Ovary (tissue), 9 donors: ENCODE results near the gene FAM83D. TPM values are rescaled to one million over a fixed set of nuclear protein-coding genes. Genes with fewer than 3 reads are reported as not detected.

Experiments used
- DNase-seq, 5 donors: peaks; one replicate each; pipeline ENCODE4 v3.0.0-alpha.2; 2019 to 2020
- H3K27ac ChIP-seq, 2 donors: fragments of 200-600 bp; one replicate each; pipeline versions ENCODE4 v1.5.1 to v1.8.0; 2019 to 2022
- H3K27me3 ChIP-seq: fragments of 200-600 bp; one replicate; pipeline ENCODE4 v1.8.0; 2022
- H3K36me3 ChIP-seq: fragments of 200-600 bp; sonication (generic); one replicate; pipeline ENCODE4 v1.5.1; 2019
- H3K4me1 ChIP-seq: one replicate; pipeline ENCODE4 v1.8.1; 2013; ENCODE audit warnings: mild to moderate bottlenecking, moderate library complexity; ENCODE audit not compliant: insufficient read depth
- H3K4me3 ChIP-seq: fragments of 200-600 bp; sonication (generic); one replicate; pipeline ENCODE4 v1.5.1; 2017
- H3K9me3 ChIP-seq, 2 donors: fragments of 200-600 bp in 1 of 2; sonication (generic) in 1 of 2; one replicate each; pipeline versions ENCODE4 v1.5.1 to v1.8.1; 2013 to 2019; ENCODE audit warnings: mild to moderate bottlenecking in 1 of 2, moderate library complexity in 1 of 2
- EP300 ChIP-seq: sonication (generic); formaldehyde crosslinking; IDR thresholded peaks from one replicate; pipeline ENCODE4 v1.6.1; 2017; ENCODE audit warnings: antibody characterized with exemption
- POLR2A ChIP-seq: fragments of 450-650 bp; IDR thresholded peaks from one replicate; pipeline ENCODE4 v1.6.1; 2017; ENCODE audit warnings: antibody characterized with exemption, mild to moderate bottlenecking, moderate library complexity
- WGBS, 3 donors: extraction: QIAGEN DNeasy Blood & Tissue Kit in 1 of 3; methylation state at CpG; one replicate each; pipeline versions ENCODE4 v1.1.5 to v1.1.7; 2013 to 2017; 5-methylcytosine and 5-hydroxymethylcytosine counted together
- intact Hi-C, 4 donors: fragments of 100-400 bp; cut with DNase I; formaldehyde crosslinking; loops; one replicate each; pipeline versions ENCODE4 v1.11.0 to v1.15.1; 2022 to 2023
- polyA plus RNA-seq, 2 donors: library from polyadenylated mRNA; stranded (reverse); fragments of 200-250 nt in 1 of 2; fragments of 350-450 nt in 1 of 2; fragmentation: Illumina TruSeq in 1 of 2; extraction: RNeasy Lipid Tissue Mini Kit (QIAGEN cat#74804) in 1 of 2; gene quantifications; one replicate each; pipeline ENCODE4 v1.2.3, GENCODE V29; 2013 to 2014
- total RNA-seq, 7 donors: library from RNA; depleted of rRNA in 2 of 7; stranded (reverse); fragments of >200 nt in 2 of 7; fragmentation: NEBNext Ultra II Directional in 3 of 7; extraction: Animal tissue kit (Norgen Biotek cat#: 25700) in 3 of 7; gene quantifications; one replicate each; pipeline versions ENCODE4 v1.1.0 to v1.2.4, GENCODE V29; 2016 to 2023
- TF ChIP-seq, protein P1 (sequence below), 3 donors: fragments of 450-650 bp in 2 of 3; fragments of 200-600 bp in 1 of 3; IDR thresholded peaks; one replicate each; pipeline versions ENCODE4 v1.5.1 to v1.8.0; 2016 to 2022; ENCODE audit warnings: antibody characterized with exemption in 3 of 3, mild to moderate bottlenecking in 1 of 3
- donor health status: DM: no; HTN: no; CAD: no; lungs with moderate emphysema.
- donor health status: DM: no; HTN: no; CAD: no.
- donor health status: Bipolar disorder and iron deficiency.
- donor health status: DM: yes; HTN: yes; CAD: no.
- donor health status: DM: no; HTN: no; CAD: no.
- donor health status: DM: yes; HTN: yes; CAD: no.

The FAM83D gene
- total and polyA plus RNA-seq, 9 donors = 0.18 to 2.5 (median 0.62) TPM; not detected in 1

DNA sequence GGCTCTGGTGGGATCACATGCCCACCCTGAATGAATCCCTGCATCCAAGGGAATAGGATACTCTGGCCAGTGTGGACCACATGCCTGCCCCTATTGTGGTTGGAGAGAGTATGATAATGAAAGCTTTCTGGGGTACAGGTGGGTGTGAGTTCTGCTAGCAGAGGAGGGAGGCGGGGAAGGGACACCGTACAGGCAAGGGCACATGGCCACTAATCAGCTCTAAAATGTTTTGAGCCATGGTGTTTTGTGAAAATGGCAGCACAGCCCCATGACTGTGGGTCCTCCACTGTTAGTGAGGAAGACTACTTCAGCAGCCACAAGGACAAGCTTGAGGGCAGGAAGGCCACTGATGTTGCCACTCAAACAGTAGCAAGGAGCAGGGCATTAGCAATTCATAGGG is 24.0 kb downstream of the FAM83D start:
- TF ChIP-seq, protein P1, sequence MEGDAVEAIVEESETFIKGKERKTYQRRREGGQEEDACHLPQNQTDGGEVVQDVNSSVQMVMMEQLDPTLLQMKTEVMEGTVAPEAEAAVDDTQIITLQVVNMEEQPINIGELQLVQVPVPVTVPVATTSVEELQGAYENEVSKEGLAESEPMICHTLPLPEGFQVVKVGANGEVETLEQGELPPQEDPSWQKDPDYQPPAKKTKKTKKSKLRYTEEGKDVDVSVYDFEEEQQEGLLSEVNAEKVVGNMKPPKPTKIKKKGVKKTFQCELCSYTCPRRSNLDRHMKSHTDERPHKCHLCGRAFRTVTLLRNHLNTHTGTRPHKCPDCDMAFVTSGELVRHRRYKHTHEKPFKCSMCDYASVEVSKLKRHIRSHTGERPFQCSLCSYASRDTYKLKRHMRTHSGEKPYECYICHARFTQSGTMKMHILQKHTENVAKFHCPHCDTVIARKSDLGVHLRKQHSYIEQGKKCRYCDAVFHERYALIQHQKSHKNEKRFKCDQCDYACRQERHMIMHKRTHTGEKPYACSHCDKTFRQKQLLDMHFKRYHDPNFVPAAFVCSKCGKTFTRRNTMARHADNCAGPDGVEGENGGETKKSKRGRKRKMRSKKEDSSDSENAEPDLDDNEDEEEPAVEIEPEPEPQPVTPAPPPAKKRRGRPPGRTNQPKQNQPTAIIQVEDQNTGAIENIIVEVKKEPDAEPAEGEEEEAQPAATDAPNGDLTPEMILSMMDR (IDR thresholded peaks at IDR 0.05) = no peak
- TF ChIP-seq EP300 (no peak), POLR2A (no peak)
- Histone ChIP-seq H3K9me3 (no peaks in the 10 kb centered on the region), H3K27ac (no peak overlapping the region), H3K4me3 (no peak overlapping the region), H3K36me3 (no peaks in the 10 kb centered on the region), H3K4me1 (no peaks in the 10 kb centered on the region), H3K27me3 (no peaks in the 10 kb centered on the region)
- intact Hi-C loops = no loop called here
- WGBS, 3 donors = 67 to 94% (median 92%) methylated on average over 2 of the region's 2 CpGs
- no peak for DNase-seq

DNA sequence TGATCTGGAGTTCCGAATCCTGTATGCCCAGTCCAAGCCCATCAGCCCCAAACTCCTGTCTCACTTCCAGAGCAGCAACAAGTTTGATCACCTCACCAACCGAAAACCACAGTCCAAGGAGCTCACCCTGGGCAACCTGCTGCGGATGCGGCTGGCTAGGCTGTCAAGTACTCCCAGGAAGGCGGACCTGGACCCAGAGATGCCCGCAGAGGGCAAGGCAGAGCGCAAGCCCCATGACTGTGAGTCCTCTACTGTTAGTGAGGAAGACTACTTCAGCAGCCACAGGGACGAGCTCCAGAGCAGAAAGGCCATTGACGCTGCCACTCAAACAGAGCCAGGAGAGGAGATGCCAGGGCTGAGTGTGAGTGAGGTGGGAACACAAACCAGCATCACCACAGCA is 25.4 kb downstream of the FAM83D start:
- Histone ChIP-seq H3K27ac (no peak overlapping the region), H3K36me3 (no peaks in the 10 kb centered on the region), H3K27me3 (no peaks in the 10 kb centered on the region), H3K9me3 (no peaks in the 10 kb centered on the region), H3K4me1 (no peaks in the 10 kb centered on the region), H3K4me3 (no peak overlapping the region)
- TF ChIP-seq EP300 = no peak
- no peak for TF ChIP-seq POLR2A
- TF ChIP-seq, protein P1 (IDR thresholded peaks at IDR 0.05) = no peak
- WGBS, 3 donors = 89 to 96% (median 95%) methylated on average over 9 of the region's 9 CpGs
- no peak for DNase-seq
- intact Hi-C loops = no loop called here

DNA sequence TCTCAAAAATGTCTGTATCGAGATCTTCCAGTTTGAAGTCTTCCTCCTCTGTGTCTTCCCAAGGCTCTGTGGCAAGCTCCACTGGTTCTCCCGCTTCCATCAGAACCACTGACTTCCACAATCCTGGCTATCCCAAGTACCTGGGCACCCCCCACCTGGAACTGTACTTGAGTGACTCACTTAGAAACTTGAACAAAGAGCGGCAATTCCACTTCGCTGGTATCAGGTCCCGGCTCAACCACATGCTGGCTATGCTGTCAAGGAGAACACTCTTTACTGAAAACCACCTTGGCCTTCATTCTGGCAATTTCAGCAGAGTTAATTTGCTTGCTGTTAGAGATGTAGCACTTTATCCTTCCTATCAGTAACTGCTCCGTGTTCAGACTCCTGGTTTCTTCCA is 25.9 kb downstream of the FAM83D start:
- intact Hi-C loops = no loop called here
- TF ChIP-seq POLR2A = no peak
- no peak for TF ChIP-seq EP300
- TF ChIP-seq, protein P1 (IDR thresholded peaks at IDR 0.05) = no peak

DNA sequence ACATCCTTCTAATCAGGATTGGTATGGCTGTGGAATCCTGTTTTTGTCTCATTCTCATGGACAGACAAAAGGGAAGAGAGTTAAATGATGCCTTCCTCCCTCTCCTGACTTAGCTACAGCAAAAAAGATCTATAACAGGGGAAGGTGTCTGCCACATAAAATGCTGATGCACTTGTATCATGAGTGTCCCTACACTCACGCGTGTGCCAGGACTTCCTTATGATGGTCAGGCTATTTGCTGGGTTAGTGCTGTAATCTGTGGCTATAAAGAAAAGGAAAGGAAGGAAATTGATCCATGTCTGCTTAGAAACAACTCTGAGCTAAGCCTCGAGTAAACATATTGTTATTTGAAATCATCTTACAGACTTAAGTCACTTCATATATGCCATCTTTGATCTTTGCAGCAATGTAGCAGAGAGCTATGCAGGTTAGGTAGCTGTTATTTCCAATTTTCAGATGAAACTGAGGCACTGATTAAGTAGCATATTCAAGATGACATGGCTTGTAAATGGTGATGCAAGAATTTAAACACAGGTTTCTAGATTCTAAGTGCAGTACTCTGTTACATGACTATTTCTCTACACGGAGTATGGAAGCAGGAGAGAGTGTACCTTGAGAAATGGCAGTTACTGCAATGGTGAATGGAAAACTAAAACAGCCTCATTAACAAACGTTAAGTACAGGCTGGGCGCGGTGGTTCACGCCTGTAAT is 27.6 kb downstream of the FAM83D start:
- 96 to 97% (median 97%) methylated on average over 8 of the region's 8 CpGs for WGBS, 3 donors

More for the DNA sequence above, 25.9 kb downstream of the FAM83D start:
- H3K27ac ChIP-seq = no peak overlapping the region
- no peaks in the 10 kb centered on the region for H3K9me3 ChIP-seq
- no peak for DNase-seq
- H3K36me3 ChIP-seq = no peaks in the 10 kb centered on the region
- H3K27me3 ChIP-seq = no peaks in the 10 kb centered on the region
- no peaks in the 10 kb centered on the region for H3K4me1 ChIP-seq
- H3K4me3 ChIP-seq = no peak overlapping the region
- 95 to 97% (median 95%) methylated on average over 6 of the region's 6 CpGs for WGBS, 3 donors

More for the DNA sequence above, 27.6 kb downstream of the FAM83D start:
- DNase-seq = no peak
- no peaks in the 10 kb centered on the region for H3K4me1 ChIP-seq
- TF ChIP-seq, protein P1 (IDR thresholded peaks at IDR 0.05) = no peak
- TF ChIP-seq EP300 = no peak
- no peaks in the 10 kb centered on the region for H3K36me3 ChIP-seq
- intact Hi-C loops = no loop called here
- no peak overlapping the region for H3K27ac ChIP-seq
- H3K27me3 ChIP-seq = no peaks in the 10 kb centered on the region
- H3K9me3 ChIP-seq = no peaks in the 10 kb centered on the region
- H3K4me3 ChIP-seq = no peak overlapping the region
